K562 (cell line): Measurements from ENCODE around the gene POLR2J. TPM values are rescaled to one million over a fixed set of nuclear protein-coding genes. Genes with fewer than 3 reads are reported as not detected.

Source experiments
- CEBPG ChIP-seq, 3 experiments: fragments of 200-800 bp in 1 of 3; sonication (Bioruptor generic) in 1 of 3; sonication (generic) in 1 of 3; formaldehyde crosslinking in 1 of 3; IDR thresholded peaks in 2 of 3; conservative IDR thresholded peaks in 1 of 3; 2 replicates each; pipeline versions ENCODE4 v1.6.1 to v1.8.0; 2016 to 2022; ENCODE audit warnings: missing compliant biosample characterization in 2 of 3, missing genetic modification characterization in 2 of 3, mild to moderate bottlenecking in 1 of 3, missing genetic modification reagents in 1 of 3
- DMBX1 ChIP-seq: fragments of 250-450 bp; sonication (Bioruptor Pico); IDR thresholded peaks from 2 replicates; pipeline ENCODE4 v1.8.0; 2022; ENCODE audit warnings: inconsistent platforms, mild to moderate bottlenecking, moderate library complexity, borderline replicate concordance
- FOXK1 ChIP-seq: sonication (generic); formaldehyde crosslinking; IDR thresholded peaks from 2 replicates; pipeline ENCODE4 v1.8.0; 2022; ENCODE audit warnings: missing genetic modification reagents, mild to moderate bottlenecking, borderline replicate concordance
- HDAC2 ChIP-seq: fragments of 450-650 bp; IDR thresholded peaks from 2 replicates; pipeline ENCODE4 v1.6.1; 2016; ENCODE audit warnings: mild to moderate bottlenecking
- MIER1 ChIP-seq: fragments of 450-650 bp; IDR thresholded peaks from 2 replicates; pipeline ENCODE4 v1.6.1; 2016; ENCODE audit warnings: antibody characterized with exemption, mild to moderate bottlenecking, low read depth
- NCOR1 ChIP-seq: fragments of 450-650 bp; IDR thresholded peaks from 2 replicates; pipeline ENCODE4 v1.6.1; 2016; ENCODE audit warnings: mild to moderate bottlenecking, moderate library complexity
- NFE2 ChIP-seq: IDR thresholded peaks from 2 replicates; pipeline ENCODE4 v1.6.1; 2014; ENCODE audit warnings: antibody characterized with exemption, low read depth
- RBM17 ChIP-seq: fragments of 200-400 bp; formaldehyde crosslinking; IDR thresholded peaks from 2 replicates; pipeline ENCODE4 v1.6.1; 2017; ENCODE audit warnings: low read depth, mild to moderate bottlenecking, low read length, borderline replicate concordance
- RBM34 ChIP-seq: fragments of 200-400 bp; formaldehyde crosslinking; IDR thresholded peaks from 2 replicates; pipeline ENCODE4 v1.6.1; 2018; ENCODE audit warnings: low read length, borderline replicate concordance; ENCODE audit not compliant: insufficient read depth
- SMARCA4 ChIP-seq: fragments of 450-650 bp; IDR thresholded peaks from 2 replicates; pipeline ENCODE4 v1.6.1; 2016
- SMARCA5 ChIP-seq: fragments of 450-650 bp; IDR thresholded peaks from 2 replicates; pipeline ENCODE4 v1.6.1; 2016
- STAG1 ChIP-seq: sonication (generic); formaldehyde crosslinking; IDR thresholded peaks from 2 replicates; pipeline ENCODE4 v1.5.0; 2020; ENCODE audit warnings: missing genetic modification reagents, borderline replicate concordance
- STAT5B ChIP-seq: fragments of 250-450 bp; sonication (Bioruptor Pico); IDR thresholded peaks from 2 replicates; pipeline ENCODE4 v1.8.0; 2021; ENCODE audit warnings: mild to moderate bottlenecking, inconsistent platforms
- TEAD2 ChIP-seq: fragments of 450-650 bp; IDR thresholded peaks from 2 replicates; pipeline ENCODE4 v1.6.1; 2016; ENCODE audit warnings: missing genetic modification characterization, control low read depth, missing compliant biosample characterization
- ZNF274 ChIP-seq: IDR thresholded peaks from 2 replicates; pipeline ENCODE4 v1.6.1; 2011; ENCODE audit warnings: low read depth, mild to moderate bottlenecking, low read length, moderate library complexity, borderline replicate concordance
- ZNF57 ChIP-seq: fragments of 450-650 bp; formaldehyde crosslinking; IDR thresholded peaks from 2 replicates; pipeline ENCODE4 v1.4.0; 2020; ENCODE audit warnings: mild to moderate bottlenecking, moderate library complexity
- ZNF699 ChIP-seq: fragments of 250-450 bp; sonication (Bioruptor Pico); IDR thresholded peaks from 2 replicates; pipeline ENCODE4 v1.8.0; 2021; ENCODE audit warnings: mild to moderate bottlenecking, moderate library complexity; ENCODE audit not compliant: insufficient replicate concordance
- polyA plus RNA-seq, 8 experiments: library from polyadenylated mRNA; depleted of rRNA in 4 of 8; stranded (reverse) in 5 of 8; unstranded in 3 of 8; fragments of >200 nt; fragmentation: Nextera tagmentation in 2 of 8; fragmentation: Illumina TruSeq in 1 of 8; extraction: Ambion mirVana in 2 of 8; extraction: Trizol in 1 of 8; gene quantifications; 2 replicates each; pipeline versions ENCODE4 v1.2.1 to v1.2.3, GENCODE V29; 2011 to 2014; ENCODE audit warnings: inconsistent platforms in 1 of 8, missing spikeins in 1 of 8
- total RNA-seq, 7 experiments: library from RNA; depleted of rRNA in 6 of 7; stranded (reverse); fragments of >200 nt in 6 of 7; fragmentation: Illumina TruSeq in 2 of 7; extraction: Trizol in 2 of 7; gene quantifications; 2 replicates each; pipeline versions ENCODE4 v1.2.1 to v1.2.3, GENCODE V29; 2011 to 2021; ENCODE audit warnings: low replicate concordance in 1 of 7
- TF ChIP-seq, protein P1 (sequence below): fragments of 450-650 bp; conservative IDR thresholded peaks from 2 replicates; pipeline ENCODE4 v1.6.1; 2016; ENCODE audit warnings: missing genetic modification characterization, low read depth, mild to moderate bottlenecking, control low read depth, missing compliant biosample characterization
- TF ChIP-seq, protein P2 (sequence below): fragments of 450-650 bp; formaldehyde crosslinking; IDR thresholded peaks from 2 replicates; pipeline ENCODE4 v1.4.0; 2020; ENCODE audit warnings: mild to moderate bottlenecking, mixed read lengths
- TF ChIP-seq, protein P3 (sequence below): fragments of 250-450 bp; sonication (Bioruptor Pico); IDR thresholded peaks from 2 replicates; pipeline ENCODE4 v1.5.0; 2020; ENCODE audit warnings: mild to moderate bottlenecking, borderline replicate concordance
- TF ChIP-seq, protein P4 (sequence below): sonication (generic); formaldehyde crosslinking; IDR thresholded peaks from 2 replicates; pipeline ENCODE4 v1.8.1; 2023; ENCODE audit warnings: mild to moderate bottlenecking, missing genetic modification reagents

POLR2J gene
- total and polyA plus RNA-seq, 9 of the 15 experiments (the other 6 are each of a cell fraction or from before 2014, with no cell fraction given): 32.3 to 220 (median 113) TPM

DNA sequence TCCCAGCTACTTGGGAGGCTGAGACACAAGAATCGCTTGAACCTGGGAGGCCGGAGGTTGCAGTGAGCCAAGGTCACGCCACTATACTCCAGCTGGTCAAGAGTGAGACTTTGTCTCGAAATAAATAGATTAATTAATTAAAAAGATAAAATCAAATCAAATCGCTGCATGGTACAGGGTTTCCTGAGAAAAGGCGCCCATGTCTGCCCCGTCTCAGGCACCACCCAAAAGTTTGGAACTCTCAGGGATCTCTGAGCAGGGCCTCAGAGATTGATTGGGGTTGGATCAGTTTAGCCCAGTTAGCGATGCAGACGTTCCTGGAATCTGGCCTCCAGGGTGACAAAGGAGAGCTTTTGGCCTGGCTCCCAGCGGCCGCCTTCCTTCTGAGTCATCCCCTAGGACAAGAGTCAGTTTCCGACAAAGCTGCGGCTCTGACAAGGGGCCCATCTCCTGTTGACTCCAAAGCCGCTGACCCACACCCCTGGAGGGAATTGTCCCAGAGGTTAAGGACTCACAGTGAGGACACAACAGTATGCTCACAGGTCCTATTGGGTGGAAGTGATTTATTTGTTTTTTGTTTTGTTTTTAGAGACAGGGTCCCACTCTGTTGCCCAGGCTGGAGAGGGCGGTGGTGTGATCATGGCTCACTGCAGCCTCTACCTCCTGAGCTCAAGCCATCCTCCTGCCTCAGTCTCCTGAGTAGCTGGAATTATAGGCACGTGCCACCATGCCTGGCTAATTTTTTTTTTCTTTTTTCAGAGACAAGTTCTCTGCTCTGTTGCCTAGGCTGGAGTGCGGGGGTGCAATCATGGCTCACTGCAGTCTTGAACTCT, 38.5 kb downstream of the POLR2J start (continued):
- TF ChIP-seq STAT5B (CRISPR knock-in tag): no peak
- TF ChIP-seq SMARCA4: peak; percentile 69; the same call in 1 of the 2 replicates
- TF ChIP-seq NFE2: peak; percentile 48
- no peak; the same call in 1 of the 2 replicates for TF ChIP-seq HDAC2
- TF ChIP-seq NCOR1: no peak
- no peak for TF ChIP-seq RBM17
- TF ChIP-seq, protein P1, sequence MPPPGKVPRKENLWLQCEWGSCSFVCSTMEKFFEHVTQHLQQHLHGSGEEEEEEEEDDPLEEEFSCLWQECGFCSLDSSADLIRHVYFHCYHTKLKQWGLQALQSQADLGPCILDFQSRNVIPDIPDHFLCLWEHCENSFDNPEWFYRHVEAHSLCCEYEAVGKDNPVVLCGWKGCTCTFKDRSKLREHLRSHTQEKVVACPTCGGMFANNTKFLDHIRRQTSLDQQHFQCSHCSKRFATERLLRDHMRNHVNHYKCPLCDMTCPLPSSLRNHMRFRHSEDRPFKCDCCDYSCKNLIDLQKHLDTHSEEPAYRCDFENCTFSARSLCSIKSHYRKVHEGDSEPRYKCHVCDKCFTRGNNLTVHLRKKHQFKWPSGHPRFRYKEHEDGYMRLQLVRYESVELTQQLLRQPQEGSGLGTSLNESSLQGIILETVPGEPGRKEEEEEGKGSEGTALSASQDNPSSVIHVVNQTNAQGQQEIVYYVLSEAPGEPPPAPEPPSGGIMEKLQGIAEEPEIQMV (tag): no peak
- TF ChIP-seq ZNF699 (CRISPR knock-in tag): no peak
- TF ChIP-seq DMBX1 (CRISPR knock-in tag): no peak
- no peak for TF ChIP-seq ZNF57 (CRISPR knock-in tag)
- TF ChIP-seq ZNF274: no peak
- TF ChIP-seq, protein P2, sequence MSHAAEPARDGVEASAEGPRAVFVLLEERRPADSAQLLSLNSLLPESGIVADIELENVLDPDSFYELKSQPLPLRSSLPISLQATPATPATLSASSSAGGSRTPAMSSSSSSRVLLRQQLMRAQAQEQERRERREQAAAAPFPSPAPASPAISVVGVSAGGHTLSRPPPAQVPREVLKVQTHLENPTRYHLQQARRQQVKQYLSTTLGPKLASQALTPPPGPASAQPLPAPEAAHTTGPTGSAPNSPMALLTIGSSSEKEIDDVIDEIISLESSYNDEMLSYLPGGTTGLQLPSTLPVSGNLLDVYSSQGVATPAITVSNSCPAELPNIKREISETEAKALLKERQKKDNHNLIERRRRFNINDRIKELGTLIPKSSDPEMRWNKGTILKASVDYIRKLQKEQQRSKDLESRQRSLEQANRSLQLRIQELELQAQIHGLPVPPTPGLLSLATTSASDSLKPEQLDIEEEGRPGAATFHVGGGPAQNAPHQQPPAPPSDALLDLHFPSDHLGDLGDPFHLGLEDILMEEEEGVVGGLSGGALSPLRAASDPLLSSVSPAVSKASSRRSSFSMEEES: no peak
- TF ChIP-seq TEAD2 (tag): no peak
- no peak for TF ChIP-seq RBM34
- TF ChIP-seq MIER1: no peak
- TF ChIP-seq, protein P3, sequence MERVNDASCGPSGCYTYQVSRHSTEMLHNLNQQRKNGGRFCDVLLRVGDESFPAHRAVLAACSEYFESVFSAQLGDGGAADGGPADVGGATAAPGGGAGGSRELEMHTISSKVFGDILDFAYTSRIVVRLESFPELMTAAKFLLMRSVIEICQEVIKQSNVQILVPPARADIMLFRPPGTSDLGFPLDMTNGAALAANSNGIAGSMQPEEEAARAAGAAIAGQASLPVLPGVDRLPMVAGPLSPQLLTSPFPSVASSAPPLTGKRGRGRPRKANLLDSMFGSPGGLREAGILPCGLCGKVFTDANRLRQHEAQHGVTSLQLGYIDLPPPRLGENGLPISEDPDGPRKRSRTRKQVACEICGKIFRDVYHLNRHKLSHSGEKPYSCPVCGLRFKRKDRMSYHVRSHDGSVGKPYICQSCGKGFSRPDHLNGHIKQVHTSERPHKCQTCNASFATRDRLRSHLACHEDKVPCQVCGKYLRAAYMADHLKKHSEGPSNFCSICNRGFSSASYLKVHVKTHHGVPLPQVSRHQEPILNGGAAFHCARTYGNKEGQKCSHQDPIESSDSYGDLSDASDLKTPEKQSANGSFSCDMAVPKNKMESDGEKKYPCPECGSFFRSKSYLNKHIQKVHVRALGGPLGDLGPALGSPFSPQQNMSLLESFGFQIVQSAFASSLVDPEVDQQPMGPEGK (CRISPR knock-in tag): no peak
- 0 out of 2 replicates have a peak, but pooled peaks have one; percentile 59 for TF ChIP-seq SMARCA5
- TF ChIP-seq CEBPG (CRISPR knock-in tag; IDR thresholded peaks at IDR 0.05): no peak
- TF ChIP-seq CEBPG (tag; conservative IDR thresholded peaks at IDR 0.05 in 1 of 2, IDR thresholded peaks at IDR 0.05 in 1 of 2): no peak
- no peak for TF ChIP-seq FOXK1 (CRISPR knock-in tag)
- no peak for TF ChIP-seq STAG1 (CRISPR knock-in tag)
- TF ChIP-seq, protein P4, sequence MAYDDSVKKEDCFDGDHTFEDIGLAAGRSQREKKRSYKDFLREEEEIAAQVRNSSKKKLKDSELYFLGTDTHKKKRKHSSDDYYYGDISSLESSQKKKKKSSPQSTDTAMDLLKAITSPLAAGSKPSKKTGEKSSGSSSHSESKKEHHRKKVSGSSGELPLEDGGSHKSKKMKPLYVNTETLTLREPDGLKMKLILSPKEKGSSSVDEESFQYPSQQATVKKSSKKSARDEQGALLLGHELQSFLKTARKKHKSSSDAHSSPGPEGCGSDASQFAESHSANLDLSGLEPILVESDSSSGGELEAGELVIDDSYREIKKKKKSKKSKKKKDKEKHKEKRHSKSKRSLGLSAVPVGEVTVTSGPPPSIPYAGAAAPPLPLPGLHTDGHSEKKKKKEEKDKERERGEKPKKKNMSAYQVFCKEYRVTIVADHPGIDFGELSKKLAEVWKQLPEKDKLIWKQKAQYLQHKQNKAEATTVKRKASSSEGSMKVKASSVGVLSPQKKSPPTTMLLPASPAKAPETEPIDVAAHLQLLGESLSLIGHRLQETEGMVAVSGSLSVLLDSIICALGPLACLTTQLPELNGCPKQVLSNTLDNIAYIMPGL (CRISPR knock-in tag): no peak
